Mesothelial cell of epicardium (in vitro differentiated cells): ENCODE data around the gene PPP6R3. TPM values are rescaled to one million over a fixed set of nuclear protein-coding genes. Genes with fewer than 3 reads are reported as not detected.

Source experiments
- DNase-seq, 2 experiments: peaks; one replicate each; pipeline ENCODE4 v3.0.0; 2021; ENCODE audit warnings: low spot score in 2 of 2; ENCODE audit not compliant: unreplicated experiment in 2 of 2
- H3K27ac Mint-ChIP-seq: 2 replicates; pipeline ENCODE4 v1.8.0; 2021; ENCODE audit warnings: mixed read lengths
- H3K27me3 Mint-ChIP-seq: 2 replicates; pipeline ENCODE4 v1.8.0; 2021; ENCODE audit warnings: low read depth, mixed read lengths
- H3K36me3 Mint-ChIP-seq: 2 replicates; pipeline ENCODE4 v1.8.0; 2021; ENCODE audit warnings: mixed read lengths
- H3K4me1 Mint-ChIP-seq: 2 replicates; pipeline ENCODE4 v1.8.0; 2021; ENCODE audit warnings: mixed read lengths
- H3K4me3 Mint-ChIP-seq: 2 replicates; pipeline ENCODE4 v1.8.0; 2021; ENCODE audit warnings: mild to moderate bottlenecking, moderate library complexity, mixed read lengths
- H3K9me3 Mint-ChIP-seq: 2 replicates; pipeline ENCODE4 v1.8.0; 2021; ENCODE audit warnings: mixed read lengths
- total RNA-seq: library from RNA; stranded (reverse); gene quantifications from 3 replicates; pipeline ENCODE4 v1.2.1, GENCODE V29; 2021
- TF ChIP-seq, protein P1 (sequence below): fragments of 200-600 bp; sonication (generic); IDR thresholded peaks from one replicate; pipeline ENCODE4 v1.5.0; 2021; ENCODE audit warnings: antibody characterized with exemption; ENCODE audit not compliant: unreplicated experiment

The PPP6R3 gene
- total RNA-seq, 1 donor from 2014 or later, result 137 TPM

DNA sequence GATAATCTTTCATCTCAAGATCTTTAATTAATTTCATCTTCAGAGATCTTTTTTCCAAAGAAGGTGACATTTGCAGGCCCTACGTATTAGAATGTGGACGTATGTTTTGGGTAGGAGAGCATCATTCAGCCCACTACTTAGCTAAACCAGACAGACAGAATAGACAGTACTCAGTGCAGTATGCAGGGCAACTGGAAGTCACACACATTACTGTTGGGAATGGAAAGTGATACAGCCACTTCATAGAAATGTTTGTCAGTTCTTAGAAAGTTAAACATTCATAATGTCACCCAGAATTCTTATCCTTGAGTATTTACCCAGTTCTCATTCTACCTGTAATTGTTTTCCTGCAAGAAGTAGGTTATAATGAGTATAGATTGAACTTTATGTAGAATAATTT lies 102.9 kb downstream of the PPP6R3 start:
- H3K27me3 Mint-ChIP-seq, result no peaks in the 10 kb centered on the region
- H3K9me3 Mint-ChIP-seq, result no peaks in the 10 kb centered on the region
- TF ChIP-seq, protein P1, sequence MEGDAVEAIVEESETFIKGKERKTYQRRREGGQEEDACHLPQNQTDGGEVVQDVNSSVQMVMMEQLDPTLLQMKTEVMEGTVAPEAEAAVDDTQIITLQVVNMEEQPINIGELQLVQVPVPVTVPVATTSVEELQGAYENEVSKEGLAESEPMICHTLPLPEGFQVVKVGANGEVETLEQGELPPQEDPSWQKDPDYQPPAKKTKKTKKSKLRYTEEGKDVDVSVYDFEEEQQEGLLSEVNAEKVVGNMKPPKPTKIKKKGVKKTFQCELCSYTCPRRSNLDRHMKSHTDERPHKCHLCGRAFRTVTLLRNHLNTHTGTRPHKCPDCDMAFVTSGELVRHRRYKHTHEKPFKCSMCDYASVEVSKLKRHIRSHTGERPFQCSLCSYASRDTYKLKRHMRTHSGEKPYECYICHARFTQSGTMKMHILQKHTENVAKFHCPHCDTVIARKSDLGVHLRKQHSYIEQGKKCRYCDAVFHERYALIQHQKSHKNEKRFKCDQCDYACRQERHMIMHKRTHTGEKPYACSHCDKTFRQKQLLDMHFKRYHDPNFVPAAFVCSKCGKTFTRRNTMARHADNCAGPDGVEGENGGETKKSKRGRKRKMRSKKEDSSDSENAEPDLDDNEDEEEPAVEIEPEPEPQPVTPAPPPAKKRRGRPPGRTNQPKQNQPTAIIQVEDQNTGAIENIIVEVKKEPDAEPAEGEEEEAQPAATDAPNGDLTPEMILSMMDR, result no peak
- DNase-seq, result no peak
- H3K27ac Mint-ChIP-seq, result no peak overlapping the region
- peaks cover 2% of the 10 kb centered on the region for H3K4me1 Mint-ChIP-seq
- no peak overlapping the region for H3K4me3 Mint-ChIP-seq
- H3K36me3 Mint-ChIP-seq, result peaks cover 58% of the 10 kb centered on the region

DNA sequence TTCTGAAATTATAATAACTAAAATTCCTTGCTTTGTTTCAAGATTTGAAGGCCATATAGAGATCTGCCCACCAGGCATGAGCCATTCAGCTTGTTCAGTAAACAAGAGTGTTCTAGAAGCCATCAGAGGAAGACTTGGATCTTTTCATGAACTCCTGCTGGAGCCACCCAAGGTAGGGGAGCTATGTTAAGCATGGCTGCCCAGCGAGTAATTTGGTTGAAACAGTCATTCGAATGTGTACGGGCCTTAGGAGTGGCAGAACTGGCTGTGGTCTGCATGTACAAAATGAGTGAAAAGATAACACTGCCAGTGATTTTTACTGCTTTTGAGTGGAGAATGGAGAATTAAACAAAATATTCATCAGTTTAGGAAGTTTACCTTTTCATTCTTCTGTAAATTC lies 103.7 kb downstream of the PPP6R3 start:
- no peaks in the 10 kb centered on the region for H3K9me3 Mint-ChIP-seq
- no peaks in the 10 kb centered on the region for H3K27me3 Mint-ChIP-seq
- TF ChIP-seq, protein P1, result no peak
- DNase-seq, result no peak
- H3K4me1 Mint-ChIP-seq, result peaks cover 2% of the 10 kb centered on the region
- no peak overlapping the region for H3K4me3 Mint-ChIP-seq
- H3K27ac Mint-ChIP-seq, result peak overlapping the region; percentile 26
- peaks cover 54% of the 10 kb centered on the region for H3K36me3 Mint-ChIP-seq

DNA sequence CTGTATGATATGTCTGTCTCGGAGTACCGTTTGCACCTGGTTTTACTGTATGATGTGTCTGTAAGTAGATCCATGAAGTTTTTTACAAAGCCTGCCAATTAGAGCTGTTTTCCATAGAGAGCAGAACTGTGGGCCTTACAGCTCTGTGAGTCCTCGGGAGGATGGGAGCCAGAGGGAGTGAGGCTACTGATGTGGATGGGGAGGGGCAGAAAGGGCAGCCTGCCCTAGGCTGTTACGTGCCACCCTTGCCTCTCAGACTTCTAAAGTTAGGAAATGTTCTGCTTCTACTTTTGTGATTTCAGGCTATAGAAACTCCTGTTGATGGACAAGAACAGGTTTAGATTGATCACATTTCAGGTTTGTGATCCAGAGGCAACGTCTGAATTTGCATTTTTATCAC lies 105.2 kb downstream of the PPP6R3 start:
- DNase-seq, result no peak
- peaks cover 13% of the 10 kb centered on the region for H3K4me1 Mint-ChIP-seq
- peaks cover 45% of the 10 kb centered on the region for H3K36me3 Mint-ChIP-seq
- H3K27me3 Mint-ChIP-seq, result no peaks in the 10 kb centered on the region
- H3K27ac Mint-ChIP-seq, result no peak overlapping the region
- H3K4me3 Mint-ChIP-seq, result no peak overlapping the region
- H3K9me3 Mint-ChIP-seq, result no peaks in the 10 kb centered on the region
- TF ChIP-seq, protein P1, result no peak

DNA sequence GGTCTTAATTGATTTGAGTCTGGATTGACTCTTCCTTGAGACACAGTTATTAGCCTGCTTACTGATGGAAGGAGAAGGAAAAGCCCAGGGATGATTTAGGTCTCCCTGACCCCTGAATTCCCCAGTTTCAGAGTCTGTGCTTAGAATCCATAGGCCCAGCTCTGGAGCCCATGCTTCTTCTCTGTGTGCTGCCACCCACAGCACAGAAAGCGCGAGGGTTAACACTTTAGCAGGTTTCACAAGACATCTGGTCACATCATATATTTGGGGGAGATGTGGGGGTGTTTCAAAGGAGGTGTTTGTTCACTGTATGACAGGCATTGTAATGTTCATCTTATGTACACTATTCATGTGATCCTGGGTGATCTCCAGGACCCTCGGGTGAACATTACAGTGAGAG lies 107.0 kb downstream of the PPP6R3 start:
- no peak for DNase-seq
- Mint-ChIP-seq H3K4me1 (peaks cover 16% of the 10 kb centered on the region), H3K27ac (no peak overlapping the region), H3K9me3 (no peaks in the 10 kb centered on the region), H3K4me3 (no peak overlapping the region), H3K27me3 (no peaks in the 10 kb centered on the region), H3K36me3 (peaks cover 49% of the 10 kb centered on the region)
- TF ChIP-seq, protein P1, result no peak

DNA sequence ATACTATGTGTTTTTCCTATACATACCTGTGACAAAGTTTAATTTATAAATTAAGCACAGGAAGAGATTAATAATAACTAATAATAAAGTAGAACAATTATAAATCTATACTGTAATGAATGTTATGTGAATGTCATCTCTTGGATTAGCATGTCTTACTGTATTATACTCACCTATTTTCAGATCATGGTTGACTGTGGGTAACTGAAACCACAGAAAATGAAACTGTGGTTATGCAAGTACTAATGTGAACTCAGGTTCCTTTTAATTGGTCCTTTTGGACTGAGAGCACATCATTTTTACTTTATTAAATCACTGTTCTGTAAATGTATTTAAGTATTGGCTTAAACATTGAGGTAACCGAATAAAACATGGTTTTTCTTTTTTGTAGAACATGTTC lies 108.8 kb downstream of the PPP6R3 start:
- H3K36me3 Mint-ChIP-seq, result peaks cover 49% of the 10 kb centered on the region
- no peak overlapping the region for H3K4me3 Mint-ChIP-seq
- peaks cover 16% of the 10 kb centered on the region for H3K4me1 Mint-ChIP-seq
- no peaks in the 10 kb centered on the region for H3K27me3 Mint-ChIP-seq
- H3K9me3 Mint-ChIP-seq, result no peaks in the 10 kb centered on the region
- DNase-seq, result no peak
- TF ChIP-seq, protein P1, result no peak
- peak overlapping the region; percentile 10 for H3K27ac Mint-ChIP-seq

DNA sequence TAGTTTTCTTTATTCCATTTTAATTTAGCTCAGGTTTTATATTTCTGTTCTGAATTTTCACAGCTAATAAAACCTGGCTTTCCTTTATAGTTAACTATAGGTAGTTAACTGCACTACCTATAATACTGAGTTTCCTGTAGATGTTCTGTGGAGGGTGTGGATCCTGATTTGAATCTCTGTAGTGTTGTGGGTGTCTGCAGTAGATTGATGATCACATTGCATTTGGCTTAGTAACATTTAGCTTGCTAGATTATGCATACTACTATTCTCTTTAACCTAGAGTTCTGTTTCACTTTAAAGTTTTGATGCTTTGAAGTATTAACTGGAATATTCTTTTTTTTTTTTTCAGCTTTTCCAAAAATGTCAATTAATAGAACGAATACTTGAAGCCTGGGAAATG lies 110.1 kb downstream of the PPP6R3 start:
- H3K27me3 Mint-ChIP-seq, result no peaks in the 10 kb centered on the region
- no peak overlapping the region for H3K4me3 Mint-ChIP-seq
- DNase-seq, result no peak
- H3K9me3 Mint-ChIP-seq, result no peaks in the 10 kb centered on the region
- H3K27ac Mint-ChIP-seq, result peak overlapping the region; percentile 22
- H3K36me3 Mint-ChIP-seq, result peaks cover 38% of the 10 kb centered on the region
- TF ChIP-seq, protein P1, result no peak
- peaks cover 18% of the 10 kb centered on the region for H3K4me1 Mint-ChIP-seq
